Measurements from ENCODE around the gene C1orf159.

The C1orf159 gene

DNA sequence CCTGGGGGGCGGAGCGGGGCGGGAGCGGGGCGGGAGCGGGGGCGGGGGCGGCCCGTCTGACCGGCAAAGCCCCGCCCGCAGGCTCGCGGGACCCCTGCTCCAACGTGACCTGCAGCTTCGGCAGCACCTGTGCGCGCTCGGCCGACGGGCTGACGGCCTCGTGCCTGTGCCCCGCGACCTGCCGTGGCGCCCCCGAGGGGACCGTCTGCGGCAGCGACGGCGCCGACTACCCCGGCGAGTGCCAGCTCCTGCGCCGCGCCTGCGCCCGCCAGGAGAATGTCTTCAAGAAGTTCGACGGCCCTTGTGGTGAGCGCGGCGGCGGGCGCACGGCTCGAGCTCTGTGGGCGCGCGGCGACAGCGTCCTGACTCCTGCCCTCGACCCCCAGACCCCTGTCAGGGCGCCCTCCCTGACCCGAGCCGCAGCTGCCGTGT lies 74.8 kb downstream of the C1orf159 start:
- no peak overlapping the region for H3K4me3 Mint-ChIP-seq
- peaks cover 12% of the 10 kb centered on the region for H3K4me1 Mint-ChIP-seq
- peaks cover 42% of the 10 kb centered on the region for H3K27me3 Mint-ChIP-seq (ENCODE audit: low read depth, poor library complexity)
- TF ChIP-seq CTCF (IDR thresholded peaks at IDR 0.05): no peak
- peaks cover 10% of the 10 kb centered on the region for H3K36me3 Mint-ChIP-seq (ENCODE audit: low read depth)
- DNase-seq: no peak
- H3K27ac Mint-ChIP-seq: no peak overlapping the region
- H3K9me3 Mint-ChIP-seq: no peaks in the 10 kb centered on the region

- Mint-ChIP-seq H3K27ac (no peak overlapping the region), H3K4me1 (peaks cover 12% of the 10 kb centered on the region), H3K36me3 (ENCODE audit: low read depth) (peaks cover 10% of the 10 kb centered on the region), H3K9me3 (no peaks in the 10 kb centered on the region), H3K27me3 (ENCODE audit: low read depth, poor library complexity) (peaks cover 50% of the 10 kb centered on the region), H3K4me3 (peak overlapping the region; percentile 72)
- TF ChIP-seq CTCF (IDR thresholded peaks at IDR 0.05): no peak
- DNase-seq: peak; percentile 85
Observed at GRCh38 chr1:1040004-1040991, 75.6 kb downstream of the C1orf159 start.

DNA sequence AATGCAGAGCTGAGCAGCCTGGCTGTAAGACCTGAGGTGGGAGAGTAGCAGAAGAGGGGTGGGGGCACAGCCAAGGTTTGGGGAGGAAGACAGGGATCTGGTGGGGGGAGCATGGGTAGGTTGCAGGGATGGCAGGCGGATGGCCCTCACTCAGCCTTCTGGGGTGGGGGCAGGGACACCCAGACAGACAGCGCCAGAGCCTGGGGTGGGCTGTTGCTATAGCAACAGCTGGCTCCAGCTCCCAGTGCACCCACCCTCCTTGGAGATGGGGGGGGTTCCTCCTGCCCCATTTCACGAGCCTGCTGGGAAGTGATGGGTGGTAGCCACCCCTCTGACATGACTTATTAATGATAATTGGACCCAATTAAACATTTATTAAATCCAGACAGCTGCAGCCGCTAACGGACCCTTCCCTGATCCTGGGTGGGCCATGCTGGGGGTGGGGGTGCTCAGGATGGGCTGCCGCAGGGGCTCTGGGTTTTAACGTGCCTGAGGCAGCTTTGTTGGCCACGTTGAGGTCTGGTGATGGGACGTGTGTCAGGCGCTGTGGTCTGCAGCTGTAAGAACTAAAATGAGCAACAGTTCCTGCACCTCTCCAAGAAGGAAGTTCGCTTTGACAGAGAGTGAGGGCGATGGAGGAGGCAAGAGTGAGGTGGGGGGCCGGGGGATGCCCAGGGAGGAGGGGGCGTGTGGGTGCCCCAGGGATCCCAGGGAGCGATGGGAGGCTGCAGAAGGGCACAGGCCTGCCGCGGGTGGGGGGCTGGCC lies 76.6 kb downstream of the C1orf159 start:
- H3K9me3 Mint-ChIP-seq: no peaks in the 10 kb centered on the region
- no peak for TF ChIP-seq CTCF (IDR thresholded peaks at IDR 0.05)
- H3K36me3 Mint-ChIP-seq (ENCODE audit: low read depth): peaks cover 4% of the 10 kb centered on the region
- H3K4me3 Mint-ChIP-seq: peak overlapping the region; percentile 72
- H3K27me3 Mint-ChIP-seq (ENCODE audit: low read depth, poor library complexity): peaks cover 57% of the 10 kb centered on the region
- H3K4me1 Mint-ChIP-seq: peaks cover 12% of the 10 kb centered on the region
- H3K27ac Mint-ChIP-seq: no peak overlapping the region
- no peak for DNase-seq

DNA sequence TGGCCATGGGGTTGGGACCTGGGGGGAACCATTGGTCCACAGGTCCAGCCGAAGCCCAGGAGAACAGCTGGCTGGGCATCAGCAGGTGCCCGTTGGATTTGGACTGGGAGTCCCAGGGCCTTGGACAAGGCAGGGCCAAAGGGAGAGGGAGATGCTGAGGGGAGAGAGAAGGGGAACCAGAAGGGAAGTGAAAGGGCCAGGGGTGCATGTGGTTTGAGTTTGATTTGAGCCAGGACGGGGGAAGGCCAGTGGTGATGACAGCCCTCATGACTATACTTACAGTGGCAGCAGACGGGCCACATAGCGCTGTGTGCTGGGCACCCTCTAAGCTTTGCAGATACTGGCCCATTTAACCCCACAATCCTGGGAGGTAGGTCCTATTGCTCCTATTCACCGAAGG lies 77.2 kb downstream of the C1orf159 start:
- peak overlapping the region; percentile 31 for H3K4me3 Mint-ChIP-seq

More for the DNA sequence above, 77.2 kb downstream of the C1orf159 start:
- Mint-ChIP-seq H3K27ac (no peak overlapping the region), H3K9me3 (no peaks in the 10 kb centered on the region), H3K36me3 (ENCODE audit: low read depth) (peaks cover 4% of the 10 kb centered on the region), H3K4me1 (peaks cover 12% of the 10 kb centered on the region), H3K27me3 (ENCODE audit: low read depth, poor library complexity) (peaks cover 58% of the 10 kb centered on the region)
- no peak for TF ChIP-seq CTCF (IDR thresholded peaks at IDR 0.05)
- DNase-seq: no peak

Measured in nephron progenitor cell (in vitro differentiated cells).